ENCODE data around the gene DPH7. TPM values are rescaled to one million over a fixed set of nuclear protein-coding genes. Genes with fewer than 3 reads are reported as not detected.

Gene DPH7
- total RNA-seq, 1 experiment from 2014 or later, result 43.9 TPM

DNA sequence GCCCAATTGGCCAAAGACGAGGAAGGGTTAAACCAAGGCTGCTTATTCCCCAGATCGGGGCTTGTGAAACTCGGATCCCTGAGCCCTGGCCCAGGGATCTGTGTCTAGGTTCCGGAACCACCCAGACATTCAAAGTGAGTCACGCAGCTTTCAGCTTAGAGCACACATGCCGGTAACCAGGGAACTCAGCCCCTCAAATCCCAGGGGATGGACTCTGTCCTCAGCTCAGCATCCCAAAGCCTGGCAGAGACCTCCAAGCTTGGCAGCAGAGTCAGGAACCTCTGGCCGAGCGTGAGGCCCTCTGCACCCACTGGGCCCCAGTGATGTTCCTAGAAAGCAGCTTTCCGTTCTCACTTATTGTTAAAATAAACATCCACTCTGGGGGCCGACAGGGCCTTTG is 33.6 kb downstream of the DPH7 start:
- TF ChIP-seq OVOL2 (CRISPR knock-in tag; IDR thresholded peaks at IDR 0.05; ENCODE audit: borderline replicate concordance) (no peak), TCF7 (CRISPR knock-in tag; IDR thresholded peaks at IDR 0.05; ENCODE audit: low read depth) (no peak), GTF2I (CRISPR knock-in tag; conservative IDR thresholded peaks at IDR 0.05) (no peak), SOX15 (CRISPR knock-in tag; IDR thresholded peaks at IDR 0.05) (no peak), NR3C1 (CRISPR knock-in tag; conservative IDR thresholded peaks at IDR 0.05; ENCODE audit: low read depth) (no peak), ZNF671 (CRISPR knock-in tag; IDR thresholded peaks at IDR 0.05) (no peak)
- TF ChIP-seq, protein P1, sequence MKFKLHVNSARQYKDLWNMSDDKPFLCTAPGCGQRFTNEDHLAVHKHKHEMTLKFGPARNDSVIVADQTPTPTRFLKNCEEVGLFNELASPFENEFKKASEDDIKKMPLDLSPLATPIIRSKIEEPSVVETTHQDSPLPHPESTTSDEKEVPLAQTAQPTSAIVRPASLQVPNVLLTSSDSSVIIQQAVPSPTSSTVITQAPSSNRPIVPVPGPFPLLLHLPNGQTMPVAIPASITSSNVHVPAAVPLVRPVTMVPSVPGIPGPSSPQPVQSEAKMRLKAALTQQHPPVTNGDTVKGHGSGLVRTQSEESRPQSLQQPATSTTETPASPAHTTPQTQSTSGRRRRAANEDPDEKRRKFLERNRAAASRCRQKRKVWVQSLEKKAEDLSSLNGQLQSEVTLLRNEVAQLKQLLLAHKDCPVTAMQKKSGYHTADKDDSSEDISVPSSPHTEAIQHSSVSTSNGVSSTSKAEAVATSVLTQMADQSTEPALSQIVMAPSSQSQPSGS (CRISPR knock-in tag; IDR thresholded peaks at IDR 0.05; ENCODE audit: borderline replicate concordance, low read depth), result no peak
- TF ChIP-seq, protein P2, sequence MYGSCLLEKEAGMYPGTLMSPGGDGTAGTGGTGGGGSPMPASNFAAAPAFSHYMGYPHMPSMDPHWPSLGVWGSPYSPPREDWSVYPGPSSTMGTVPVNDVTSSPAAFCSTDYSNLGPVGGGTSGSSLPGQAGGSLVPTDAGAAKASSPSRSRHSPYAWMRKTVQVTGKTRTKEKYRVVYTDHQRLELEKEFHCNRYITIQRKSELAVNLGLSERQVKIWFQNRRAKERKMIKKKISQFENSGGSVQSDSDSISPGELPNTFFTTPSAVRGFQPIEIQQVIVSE (CRISPR knock-in tag; IDR thresholded peaks at IDR 0.05; ENCODE audit: borderline replicate concordance), result no peak
- TF ChIP-seq, protein P3, sequence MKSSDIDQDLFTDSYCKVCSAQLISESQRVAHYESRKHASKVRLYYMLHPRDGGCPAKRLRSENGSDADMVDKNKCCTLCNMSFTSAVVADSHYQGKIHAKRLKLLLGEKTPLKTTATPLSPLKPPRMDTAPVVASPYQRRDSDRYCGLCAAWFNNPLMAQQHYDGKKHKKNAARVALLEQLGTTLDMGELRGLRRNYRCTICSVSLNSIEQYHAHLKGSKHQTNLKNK (CRISPR knock-in tag; IDR thresholded peaks at IDR 0.05), result no peak
- TF ChIP-seq, protein P4, sequence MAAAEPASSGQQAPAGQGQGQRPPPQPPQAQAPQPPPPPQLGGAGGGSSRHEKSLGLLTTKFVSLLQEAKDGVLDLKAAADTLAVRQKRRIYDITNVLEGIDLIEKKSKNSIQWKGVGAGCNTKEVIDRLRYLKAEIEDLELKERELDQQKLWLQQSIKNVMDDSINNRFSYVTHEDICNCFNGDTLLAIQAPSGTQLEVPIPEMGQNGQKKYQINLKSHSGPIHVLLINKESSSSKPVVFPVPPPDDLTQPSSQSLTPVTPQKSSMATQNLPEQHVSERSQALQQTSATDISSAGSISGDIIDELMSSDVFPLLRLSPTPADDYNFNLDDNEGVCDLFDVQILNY (CRISPR knock-in tag; IDR thresholded peaks at IDR 0.05), result no peak
- TF ChIP-seq, protein P5, sequence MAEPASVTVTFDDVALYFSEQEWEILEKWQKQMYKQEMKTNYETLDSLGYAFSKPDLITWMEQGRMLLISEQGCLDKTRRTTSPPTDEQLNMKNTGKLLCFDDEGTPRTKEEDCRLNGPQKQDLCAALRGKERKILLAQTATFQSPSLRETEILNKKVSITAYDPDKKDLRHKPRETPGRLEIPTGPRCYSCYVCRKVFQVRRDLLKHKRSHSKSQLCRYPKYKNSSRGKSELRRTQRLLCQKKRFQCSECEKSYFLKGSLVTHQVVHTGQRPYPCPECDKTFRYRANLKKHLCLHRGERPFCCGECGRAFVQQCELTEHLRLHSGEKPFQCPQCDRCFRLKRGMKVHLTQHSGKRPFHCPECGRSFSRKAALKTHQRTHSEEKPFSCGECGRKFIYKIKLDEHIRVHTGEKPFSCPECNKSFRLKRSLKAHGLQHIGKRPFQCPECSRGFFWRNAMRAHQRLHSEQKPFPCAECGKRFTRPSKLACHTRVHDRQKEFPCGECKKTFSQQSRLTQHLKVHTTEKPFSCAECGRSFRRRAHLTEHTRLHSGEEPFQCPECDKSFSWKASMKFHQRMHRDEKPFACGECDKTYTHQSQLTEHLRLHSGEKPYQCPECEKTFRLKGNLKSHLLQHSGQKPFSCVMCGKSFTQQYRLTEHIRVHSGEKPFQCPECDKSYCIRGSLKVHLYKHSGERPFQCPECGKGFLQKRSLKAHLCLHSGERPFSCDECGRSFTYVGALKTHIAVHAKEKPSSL (CRISPR knock-in tag; conservative IDR thresholded peaks at IDR 0.05), result no peak
- TF ChIP-seq, protein P6, sequence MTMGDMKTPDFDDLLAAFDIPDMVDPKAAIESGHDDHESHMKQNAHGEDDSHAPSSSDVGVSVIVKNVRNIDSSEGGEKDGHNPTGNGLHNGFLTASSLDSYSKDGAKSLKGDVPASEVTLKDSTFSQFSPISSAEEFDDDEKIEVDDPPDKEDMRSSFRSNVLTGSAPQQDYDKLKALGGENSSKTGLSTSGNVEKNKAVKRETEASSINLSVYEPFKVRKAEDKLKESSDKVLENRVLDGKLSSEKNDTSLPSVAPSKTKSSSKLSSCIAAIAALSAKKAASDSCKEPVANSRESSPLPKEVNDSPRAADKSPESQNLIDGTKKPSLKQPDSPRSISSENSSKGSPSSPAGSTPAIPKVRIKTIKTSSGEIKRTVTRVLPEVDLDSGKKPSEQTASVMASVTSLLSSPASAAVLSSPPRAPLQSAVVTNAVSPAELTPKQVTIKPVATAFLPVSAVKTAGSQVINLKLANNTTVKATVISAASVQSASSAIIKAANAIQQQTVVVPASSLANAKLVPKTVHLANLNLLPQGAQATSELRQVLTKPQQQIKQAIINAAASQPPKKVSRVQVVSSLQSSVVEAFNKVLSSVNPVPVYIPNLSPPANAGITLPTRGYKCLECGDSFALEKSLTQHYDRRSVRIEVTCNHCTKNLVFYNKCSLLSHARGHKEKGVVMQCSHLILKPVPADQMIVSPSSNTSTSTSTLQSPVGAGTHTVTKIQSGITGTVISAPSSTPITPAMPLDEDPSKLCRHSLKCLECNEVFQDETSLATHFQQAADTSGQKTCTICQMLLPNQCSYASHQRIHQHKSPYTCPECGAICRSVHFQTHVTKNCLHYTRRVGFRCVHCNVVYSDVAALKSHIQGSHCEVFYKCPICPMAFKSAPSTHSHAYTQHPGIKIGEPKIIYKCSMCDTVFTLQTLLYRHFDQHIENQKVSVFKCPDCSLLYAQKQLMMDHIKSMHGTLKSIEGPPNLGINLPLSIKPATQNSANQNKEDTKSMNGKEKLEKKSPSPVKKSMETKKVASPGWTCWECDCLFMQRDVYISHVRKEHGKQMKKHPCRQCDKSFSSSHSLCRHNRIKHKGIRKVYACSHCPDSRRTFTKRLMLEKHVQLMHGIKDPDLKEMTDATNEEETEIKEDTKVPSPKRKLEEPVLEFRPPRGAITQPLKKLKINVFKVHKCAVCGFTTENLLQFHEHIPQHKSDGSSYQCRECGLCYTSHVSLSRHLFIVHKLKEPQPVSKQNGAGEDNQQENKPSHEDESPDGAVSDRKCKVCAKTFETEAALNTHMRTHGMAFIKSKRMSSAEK (CRISPR knock-in tag; IDR thresholded peaks at IDR 0.05; ENCODE audit: borderline replicate concordance), result no peak
- TF ChIP-seq, protein P7, sequence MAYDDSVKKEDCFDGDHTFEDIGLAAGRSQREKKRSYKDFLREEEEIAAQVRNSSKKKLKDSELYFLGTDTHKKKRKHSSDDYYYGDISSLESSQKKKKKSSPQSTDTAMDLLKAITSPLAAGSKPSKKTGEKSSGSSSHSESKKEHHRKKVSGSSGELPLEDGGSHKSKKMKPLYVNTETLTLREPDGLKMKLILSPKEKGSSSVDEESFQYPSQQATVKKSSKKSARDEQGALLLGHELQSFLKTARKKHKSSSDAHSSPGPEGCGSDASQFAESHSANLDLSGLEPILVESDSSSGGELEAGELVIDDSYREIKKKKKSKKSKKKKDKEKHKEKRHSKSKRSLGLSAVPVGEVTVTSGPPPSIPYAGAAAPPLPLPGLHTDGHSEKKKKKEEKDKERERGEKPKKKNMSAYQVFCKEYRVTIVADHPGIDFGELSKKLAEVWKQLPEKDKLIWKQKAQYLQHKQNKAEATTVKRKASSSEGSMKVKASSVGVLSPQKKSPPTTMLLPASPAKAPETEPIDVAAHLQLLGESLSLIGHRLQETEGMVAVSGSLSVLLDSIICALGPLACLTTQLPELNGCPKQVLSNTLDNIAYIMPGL (CRISPR knock-in tag; IDR thresholded peaks at IDR 0.05), result no peak
- TF ChIP-seq, protein P8, sequence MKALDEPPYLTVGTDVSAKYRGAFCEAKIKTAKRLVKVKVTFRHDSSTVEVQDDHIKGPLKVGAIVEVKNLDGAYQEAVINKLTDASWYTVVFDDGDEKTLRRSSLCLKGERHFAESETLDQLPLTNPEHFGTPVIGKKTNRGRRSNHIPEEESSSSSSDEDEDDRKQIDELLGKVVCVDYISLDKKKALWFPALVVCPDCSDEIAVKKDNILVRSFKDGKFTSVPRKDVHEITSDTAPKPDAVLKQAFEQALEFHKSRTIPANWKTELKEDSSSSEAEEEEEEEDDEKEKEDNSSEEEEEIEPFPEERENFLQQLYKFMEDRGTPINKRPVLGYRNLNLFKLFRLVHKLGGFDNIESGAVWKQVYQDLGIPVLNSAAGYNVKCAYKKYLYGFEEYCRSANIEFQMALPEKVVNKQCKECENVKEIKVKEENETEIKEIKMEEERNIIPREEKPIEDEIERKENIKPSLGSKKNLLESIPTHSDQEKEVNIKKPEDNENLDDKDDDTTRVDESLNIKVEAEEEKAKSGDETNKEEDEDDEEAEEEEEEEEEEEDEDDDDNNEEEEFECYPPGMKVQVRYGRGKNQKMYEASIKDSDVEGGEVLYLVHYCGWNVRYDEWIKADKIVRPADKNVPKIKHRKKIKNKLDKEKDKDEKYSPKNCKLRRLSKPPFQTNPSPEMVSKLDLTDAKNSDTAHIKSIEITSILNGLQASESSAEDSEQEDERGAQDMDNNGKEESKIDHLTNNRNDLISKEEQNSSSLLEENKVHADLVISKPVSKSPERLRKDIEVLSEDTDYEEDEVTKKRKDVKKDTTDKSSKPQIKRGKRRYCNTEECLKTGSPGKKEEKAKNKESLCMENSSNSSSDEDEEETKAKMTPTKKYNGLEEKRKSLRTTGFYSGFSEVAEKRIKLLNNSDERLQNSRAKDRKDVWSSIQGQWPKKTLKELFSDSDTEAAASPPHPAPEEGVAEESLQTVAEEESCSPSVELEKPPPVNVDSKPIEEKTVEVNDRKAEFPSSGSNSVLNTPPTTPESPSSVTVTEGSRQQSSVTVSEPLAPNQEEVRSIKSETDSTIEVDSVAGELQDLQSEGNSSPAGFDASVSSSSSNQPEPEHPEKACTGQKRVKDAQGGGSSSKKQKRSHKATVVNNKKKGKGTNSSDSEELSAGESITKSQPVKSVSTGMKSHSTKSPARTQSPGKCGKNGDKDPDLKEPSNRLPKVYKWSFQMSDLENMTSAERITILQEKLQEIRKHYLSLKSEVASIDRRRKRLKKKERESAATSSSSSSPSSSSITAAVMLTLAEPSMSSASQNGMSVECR (CRISPR knock-in tag; IDR thresholded peaks at IDR 0.05; ENCODE audit: borderline replicate concordance), result no peak
- Mint-ChIP-seq H3K27ac (no peak overlapping the region), H3K4me3 (no peak overlapping the region), H3K36me3 (peaks cover 17% of the 10 kb centered on the region; the same call in 1 of the 2 replicates), H3K9me3 (peaks cover 18% of the 10 kb centered on the region), H3K27me3 (ENCODE audit: low read depth) (peaks cover 3% of the 10 kb centered on the region), H3K4me1 (peaks cover 1% of the 10 kb centered on the region)
- ATAC-seq (no peak), DNase-seq (ENCODE audit: low spot score) (no peak)
- ChIA-PET POLR2A (no interaction called here), CTCF (interaction anchor here (0.7 to 2.1 kb wide), 6 partner anchors 10 to 266 kb away, joined by 3 to 7 read pairs (median 4); partner anchors contain the start of genes EXD3 and ZMYND19)
